K562 (cell line): ENCODE measurements around the gene B3GALT4. TPM values are rescaled to one million over a fixed set of nuclear protein-coding genes. Genes with fewer than 3 reads are reported as not detected.

Experiments
- ARID1B ChIP-seq: fragments of 450-650 bp; IDR thresholded peaks from 2 replicates; pipeline ENCODE4 v1.6.1; 2016; ENCODE audit warnings: antibody characterized with exemption, mild to moderate bottlenecking, inconsistent platforms
- ARNT ChIP-seq, 2 experiments: fragments of 450-650 bp; IDR thresholded peaks; 2 replicates each; pipeline ENCODE4 v1.6.1; 2016; ENCODE audit warnings: mild to moderate bottlenecking in 1 of 2
- CHD7 ChIP-seq: fragments of 200-600 bp; sonication (generic); IDR thresholded peaks from one replicate; pipeline ENCODE4 v1.6.1; 2012; ENCODE audit warnings: mild to moderate bottlenecking, low read depth, low read length, inconsistent platforms
- EGR1 ChIP-seq: fragments of 450-650 bp; conservative IDR thresholded peaks from 2 replicates; pipeline ENCODE4 v1.6.1; 2017; ENCODE audit warnings: mild to moderate bottlenecking
- FOXP1 ChIP-seq: sonication (generic); formaldehyde crosslinking; IDR thresholded peaks from 2 replicates; pipeline ENCODE4 v1.8.0; 2022; ENCODE audit warnings: mild to moderate bottlenecking, missing genetic modification reagents
- MEF2D ChIP-seq: conservative IDR thresholded peaks from 2 replicates; pipeline ENCODE4 v1.6.1; 2016; ENCODE audit warnings: low read depth, missing genetic modification characterization, missing compliant biosample characterization
- RBM15 ChIP-seq: fragments of 200-400 bp; formaldehyde crosslinking; IDR thresholded peaks from 2 replicates; pipeline ENCODE4 v1.6.1; 2018; ENCODE audit warnings: mild to moderate bottlenecking, low read length, moderate library complexity; ENCODE audit not compliant: insufficient read depth
- STAG1 ChIP-seq: sonication (generic); formaldehyde crosslinking; IDR thresholded peaks from 2 replicates; pipeline ENCODE4 v1.5.0; 2020; ENCODE audit warnings: missing genetic modification reagents, borderline replicate concordance
- TAF7 ChIP-seq: fragments of 450-650 bp; IDR thresholded peaks from 2 replicates; pipeline ENCODE4 v1.6.1; 2016; ENCODE audit warnings: missing genetic modification characterization, missing compliant biosample characterization
- TSHZ1 ChIP-seq: fragments of 250-450 bp; sonication (Bioruptor Pico); IDR thresholded peaks from 2 replicates; pipeline ENCODE4 v1.4.0; 2020; ENCODE audit warnings: mild to moderate bottlenecking, moderate library complexity
- ZC3H11A ChIP-seq: IDR thresholded peaks from 2 replicates; pipeline ENCODE4 v1.6.1; 2012; ENCODE audit warnings: low read depth, low read length, improper control_type of control experiment
- ZNF134 ChIP-seq: fragments of 250-450 bp; sonication (Bioruptor Pico); conservative IDR thresholded peaks from 2 replicates; pipeline ENCODE4 v1.4.0; 2020
- polyA plus RNA-seq, 8 experiments: library from polyadenylated mRNA; depleted of rRNA in 4 of 8; stranded (reverse) in 5 of 8; unstranded in 3 of 8; fragments of >200 nt; fragmentation: Nextera tagmentation in 2 of 8; fragmentation: Illumina TruSeq in 1 of 8; extraction: Ambion mirVana in 2 of 8; extraction: Trizol in 1 of 8; gene quantifications; 2 replicates each; pipeline versions ENCODE4 v1.2.1 to v1.2.3, GENCODE V29; 2011 to 2014; ENCODE audit warnings: inconsistent platforms in 1 of 8, missing spikeins in 1 of 8
- total RNA-seq, 7 experiments: library from RNA; depleted of rRNA in 6 of 7; stranded (reverse); fragments of >200 nt in 6 of 7; fragmentation: Illumina TruSeq in 2 of 7; extraction: Trizol in 2 of 7; gene quantifications; 2 replicates each; pipeline versions ENCODE4 v1.2.1 to v1.2.3, GENCODE V29; 2011 to 2021; ENCODE audit warnings: low replicate concordance in 1 of 7

Gene B3GALT4
- total and polyA plus RNA-seq, 9 of the 15 experiments (the other 6 are each of a cell fraction or from before 2014, with no cell fraction given): 0.11 to 1.3 (median 0.53) TPM; not detected in 1

GRCh38 chr6:33288921-33289783, 12.2 kb downstream of the B3GALT4 start, which contains the start of the genes PFDN6 and WDR46 (continued):
- TF ChIP-seq RBM15 (no peak), ZC3H11A (no peak), TSHZ1 (no peak), EGR1 (peak; percentile 33; the same call in 1 of the 2 replicates), TAF7 (tag) (peak; percentile 33; the same call in 1 of the 2 replicates), STAG1 (no peak), ZNF134 (CRISPR knock-in tag) (0 out of 2 replicates have a peak, but pooled peaks have one; percentile 40), ARID1B (no peak), ARNT (IDR thresholded peaks at IDR 0.05) (peak in 1 of 2 experiments; percentile 95; a peak in 3 of 4 replicates), CHD7 (no peak), MEF2D (peak; percentile 51; the same call in 1 of the 2 replicates), FOXP1 (CRISPR knock-in tag) (peak; percentile 82; the same call in 1 of the 2 replicates)
